ENCODE results near the gene SIPA1L2. TPM values are rescaled to one million over a fixed set of nuclear protein-coding genes. Genes with fewer than 3 reads are reported as not detected.

SIPA1L2 gene
- total RNA-seq, 4 donors from 2014 or later = 14.8 to 25.1 (median 20.8) TPM

GRCh38 chr1:232662910-232663309 lies 33.0 kb upstream of the SIPA1L2 start:
- H3K4me1 ChIP-seq = peaks cover 6% of the 10 kb centered on the region
- no peaks in the 10 kb centered on the region for H3K36me3 ChIP-seq
- H3K4me3 ChIP-seq = no peak overlapping the region
- no peaks in the 10 kb centered on the region for H3K9me3 ChIP-seq
- no peak for TF ChIP-seq POLR2AphosphoS5 (IDR thresholded peaks at IDR 0.05)
- TF ChIP-seq CTCF (IDR thresholded peaks at IDR 0.05) = no peak
- no peak for TF ChIP-seq EP300 (IDR thresholded peaks at IDR 0.05)
- TF ChIP-seq POLR2A (IDR thresholded peaks at IDR 0.05) = no peak
- DNase-seq (ENCODE audit: low spot score in 2 of 2) = no peak
- no peaks in the 10 kb centered on the region for H3K27me3 ChIP-seq
- no peak overlapping the region for H3K27ac ChIP-seq
- 68% methylated on average over 7 of the region's 7 CpGs for WGBS

- Histone ChIP-seq H3K4me1 (peaks cover 8% of the 10 kb centered on the region), H3K27ac (no peak overlapping the region), H3K27me3 (no peaks in the 10 kb centered on the region), H3K4me3 (no peak overlapping the region), H3K9me3 (no peaks in the 10 kb centered on the region), H3K36me3 (no peaks in the 10 kb centered on the region)
- TF ChIP-seq POLR2A (IDR thresholded peaks at IDR 0.05) (no peak), POLR2AphosphoS5 (IDR thresholded peaks at IDR 0.05) (no peak), EP300 (IDR thresholded peaks at IDR 0.05) (no peak), CTCF (IDR thresholded peaks at IDR 0.05) (no peak)
- DNase-seq (ENCODE audit: low spot score in 2 of 2) = no peak
- 65% methylated on average over 2 of the region's 2 CpGs for WGBS
Observed at GRCh38 chr1:232658386-232658785, 28.5 kb upstream of the SIPA1L2 start.

GRCh38 chr1:232657426-232658005 lies 27.6 kb upstream of the SIPA1L2 start:
- TF ChIP-seq POLR2AphosphoS5 (IDR thresholded peaks at IDR 0.05) = no peak
- no peak for TF ChIP-seq EP300 (IDR thresholded peaks at IDR 0.05)
- TF ChIP-seq POLR2A (IDR thresholded peaks at IDR 0.05) = no peak
- no peak for TF ChIP-seq CTCF (IDR thresholded peaks at IDR 0.05)
- no peaks in the 10 kb centered on the region for H3K36me3 ChIP-seq
- 59% methylated on average over 3 of the region's 3 CpGs for WGBS

GRCh38 chr1:232655746-232656085 lies 25.8 kb upstream of the SIPA1L2 start:
- 78% methylated on average over 4 of the region's 4 CpGs for WGBS
- DNase-seq (ENCODE audit: low spot score in 2 of 2) = no peak
- H3K9me3 ChIP-seq = no peaks in the 10 kb centered on the region
- no peaks in the 10 kb centered on the region for H3K36me3 ChIP-seq
- no peak for TF ChIP-seq POLR2AphosphoS5 (IDR thresholded peaks at IDR 0.05)
- TF ChIP-seq POLR2A (IDR thresholded peaks at IDR 0.05) = no peak
- no peak for TF ChIP-seq EP300 (IDR thresholded peaks at IDR 0.05)
- H3K27ac ChIP-seq = no peak overlapping the region
- no peaks in the 10 kb centered on the region for H3K27me3 ChIP-seq
- no peak overlapping the region for H3K4me3 ChIP-seq
- peaks cover 8% of the 10 kb centered on the region for H3K4me1 ChIP-seq

More at GRCh38 chr1:232657426-232658005, 27.6 kb upstream of the SIPA1L2 start:
- no peak for DNase-seq (ENCODE audit: low spot score in 2 of 2)
- H3K4me3 ChIP-seq = no peak overlapping the region
- no peaks in the 10 kb centered on the region for H3K27me3 ChIP-seq
- H3K9me3 ChIP-seq = no peaks in the 10 kb centered on the region
- no peak overlapping the region for H3K27ac ChIP-seq
- H3K4me1 ChIP-seq = peaks cover 8% of the 10 kb centered on the region

GRCh38 chr1:232655028-232655745 lies 25.3 kb upstream of the SIPA1L2 start:
- WGBS = 79% methylated on average over 5 of the region's 5 CpGs

More at GRCh38 chr1:232655028-232655745, 25.3 kb upstream of the SIPA1L2 start:
- no peak for TF ChIP-seq CTCF (IDR thresholded peaks at IDR 0.05)
- no peak for TF ChIP-seq POLR2A (IDR thresholded peaks at IDR 0.05)
- no peak for TF ChIP-seq EP300 (IDR thresholded peaks at IDR 0.05)
- TF ChIP-seq POLR2AphosphoS5 (IDR thresholded peaks at IDR 0.05) = no peak
- peaks cover 8% of the 10 kb centered on the region for H3K4me1 ChIP-seq
- H3K4me3 ChIP-seq = no peak overlapping the region
- H3K36me3 ChIP-seq = no peaks in the 10 kb centered on the region
- H3K27ac ChIP-seq = no peak overlapping the region
- H3K9me3 ChIP-seq = no peaks in the 10 kb centered on the region
- no peak for DNase-seq (ENCODE audit: low spot score in 2 of 2)
- no peaks in the 10 kb centered on the region for H3K27me3 ChIP-seq

All from suprapubic skin (tissue), 4 donors.